Pancreas (tissue), 10 donors: ENCODE measurements around the gene MAP2K7. TPM values are rescaled to one million over a fixed set of nuclear protein-coding genes. Genes with fewer than 3 reads are reported as not detected.

Source experiments
- ATAC-seq, 4 donors: fragments of 200-7000 bp; cut with Tn5 transposase; one replicate each; pipeline versions ENCODE4 v1.8.0 to v1.9.1; 2020; ENCODE audit warnings: mild to moderate bottlenecking in 4 of 4, moderate library complexity in 4 of 4
- DNase-seq, 6 donors: peaks; one replicate each; pipeline ENCODE4 v3.0.0-alpha.2; 2020
- FAIRE-seq: peaks from 2 replicates; lab custom pipeline; 2012; peaks lifted over from hg19 to GRCh38; lab: Jason Lieb, UNC
- H3K27ac ChIP-seq, 4 donors: fragments of 200-600 bp; sonication (generic); 1 replicate in 3 of 4; 2 replicates in 1 of 4; pipeline versions ENCODE4 v1.5.0 to v1.8.0; 2020
- H3K27me3 ChIP-seq, 4 donors: fragments of 200-600 bp; one replicate each; pipeline ENCODE4 v1.8.0; 2021
- H3K36me3 ChIP-seq, 3 donors: fragments of 200-600 bp; sonication (generic) in 1 of 3; one replicate each; pipeline versions ENCODE4 v1.5.0 to v1.8.0; 2020 to 2021
- H3K4me1 ChIP-seq, 3 donors: fragments of 200-600 bp; one replicate each; pipeline ENCODE4 v1.8.0; 2021
- H3K4me3 ChIP-seq, 4 donors: fragments of 200-600 bp; sonication (generic) in 2 of 4; one replicate each; pipeline versions ENCODE4 v1.5.0 to v1.8.0; 2020 to 2021
- H3K9me3 ChIP-seq, 4 donors: fragments of 200-600 bp; one replicate each; pipeline ENCODE4 v1.8.0; 2021
- CTCF ChIP-seq, 4 donors: fragments of 200-600 bp; sonication (generic) in 3 of 4; IDR thresholded peaks; one replicate each; pipeline versions ENCODE4 v1.5.0 to v1.8.0; 2021; ENCODE audit warnings: antibody characterized with exemption in 4 of 4
- WGBS, 2 donors: extraction: QIAGEN DNeasy Blood & Tissue Kit; methylation state at CpG; one replicate each; pipeline ENCODE4 v1.1.7; 2013; 5-methylcytosine and 5-hydroxymethylcytosine counted together
- intact Hi-C, 3 donors: fragments of 100-400 bp; cut with DNase I; formaldehyde crosslinking; loops; one replicate each; pipeline versions ENCODE4 v1.11.1 to v1.14.2; 2022
- polyA plus RNA-seq, 2 donors: library from polyadenylated mRNA; stranded (reverse); fragments of 200-250 nt; gene quantifications; one replicate each; pipeline ENCODE4 v1.2.3, GENCODE V29; 2013
- total RNA-seq, 6 donors: library from RNA; stranded (reverse); fragmentation: NEBNext Ultra II Directional in 4 of 6; extraction: Animal tissue kit (Norgen Biotek cat#: 25700) in 4 of 6; gene quantifications; one replicate each; pipeline versions ENCODE4 v1.2.1 to v1.2.4, GENCODE V29; 2021 to 2023
- donor health status: healthy with polysubstance abuse.
- donor health status: DM: no; HTN: no; CAD: no; lungs with moderate emphysema.
- donor health status: DM: no; HTN: no; CAD: no.
- donor health status: control.
- donor health status: control.
- donor health status: Bipolar disorder and iron deficiency.
- donor health status: DM: yes; HTN: yes; CAD: no.
- donor health status: DM: no; HTN: no; CAD: no.
- donor health status: DM: no; HTN: no; CAD: no.
- donor health status: DM: yes; HTN: yes; CAD: no.

Gene MAP2K7
- total and polyA plus RNA-seq, 8 donors: 13.9 to 45.3 (median 16.9) TPM

GRCh38 chr19:7879111-7879807 is 24.4 kb upstream of the MAP2K7 start:
- no peak for FAIRE-seq
- TF ChIP-seq CTCF (IDR thresholded peaks at IDR 0.05): no peak
- Histone ChIP-seq H3K27me3 (no peaks in the 10 kb centered on the region), H3K4me1 (no peaks in the 10 kb centered on the region), H3K9me3 (no peaks in the 10 kb centered on the region), H3K27ac (no peak overlapping the region), H3K36me3 (no peaks in the 10 kb centered on the region), H3K4me3 (no peak overlapping the region)
- peak in 1 of 6 donors; percentile 41 for DNase-seq
- ATAC-seq: no peak
- WGBS, 2 donors: 68 to 70% methylated on average over 18 of the region's 18 CpGs
- intact Hi-C loops: no loop called here

- no peak for FAIRE-seq
- WGBS, 2 donors: 77 to 85% methylated on average over 19 of the region's 19 CpGs
- no peak for TF ChIP-seq CTCF (IDR thresholded peaks at IDR 0.05)
These were observed 23.8 kb upstream of the MAP2K7 start for GRCh38 chr19:7879836-7880235.

DNA sequence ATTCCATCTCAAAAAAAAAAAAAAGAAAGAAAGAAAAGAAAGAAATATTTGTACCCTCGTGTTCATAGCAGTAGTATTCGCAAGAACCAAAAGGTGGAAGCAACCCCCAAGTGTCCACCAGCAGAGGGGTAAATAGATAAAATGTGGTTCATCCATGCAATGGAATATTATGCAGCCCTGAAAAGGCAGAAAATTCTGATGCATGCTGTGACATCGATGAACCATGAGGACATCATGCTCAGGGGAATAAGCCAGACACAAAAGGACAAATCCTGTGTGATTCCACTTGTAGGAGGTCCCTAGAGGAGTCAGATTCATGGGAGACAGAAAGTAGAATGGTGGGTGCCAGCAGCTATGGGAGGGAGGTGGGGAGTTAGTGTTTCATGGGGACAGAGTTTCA is 21.8 kb upstream of the MAP2K7 start:
- Histone ChIP-seq H3K36me3 (no peaks in the 10 kb centered on the region), H3K4me1 (no peaks in the 10 kb centered on the region), H3K4me3 (no peak overlapping the region), H3K27me3 (no peaks in the 10 kb centered on the region), H3K27ac (no peak overlapping the region), H3K9me3 (no peaks in the 10 kb centered on the region)
- no peak for ATAC-seq
- intact Hi-C loops: no loop called here
- no peak for DNase-seq
- TF ChIP-seq CTCF (IDR thresholded peaks at IDR 0.05): no peak
- 83 to 87% methylated on average over 3 of the region's 3 CpGs for WGBS, 2 donors
- FAIRE-seq: no peak

More at GRCh38 chr19:7879836-7880235, 23.8 kb upstream of the MAP2K7 start:
- no peaks in the 10 kb centered on the region for H3K9me3 ChIP-seq
- H3K4me1 ChIP-seq: no peaks in the 10 kb centered on the region
- intact Hi-C loops: no loop called here
- no peaks in the 10 kb centered on the region for H3K27me3 ChIP-seq
- no peak for ATAC-seq
- no peak overlapping the region for H3K27ac ChIP-seq
- no peaks in the 10 kb centered on the region for H3K36me3 ChIP-seq
- no peak for DNase-seq
- no peak overlapping the region for H3K4me3 ChIP-seq

DNA sequence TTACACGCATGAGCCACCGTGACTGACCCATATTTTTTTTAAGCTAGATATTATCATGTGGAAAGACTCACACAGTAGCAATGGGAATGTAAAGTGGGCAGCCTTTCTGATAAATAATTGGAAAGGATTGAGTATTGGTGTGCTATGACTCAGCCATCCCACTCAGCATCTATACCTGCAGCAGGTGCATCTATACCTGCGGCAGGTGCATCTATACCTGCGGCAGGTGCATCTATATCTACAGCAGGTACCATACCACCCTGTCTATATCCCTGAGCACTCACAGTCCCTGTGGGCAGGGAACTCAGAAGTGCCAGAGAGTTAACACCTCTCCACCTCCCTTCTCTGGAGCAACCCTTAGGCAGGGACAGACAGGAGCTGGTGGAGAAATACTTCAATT is 20.6 kb upstream of the MAP2K7 start:
- TF ChIP-seq CTCF (IDR thresholded peaks at IDR 0.05): no peak
- DNase-seq (no peak), FAIRE-seq (no peak), ATAC-seq (no peak)
- H3K4me3 ChIP-seq: no peak overlapping the region
- 75 to 84% methylated on average over 4 of the region's 4 CpGs for WGBS, 2 donors
- H3K27ac ChIP-seq: no peak overlapping the region
- no peaks in the 10 kb centered on the region for H3K27me3 ChIP-seq
- no peaks in the 10 kb centered on the region for H3K36me3 ChIP-seq
- intact Hi-C loops: no loop called here
- no peaks in the 10 kb centered on the region for H3K9me3 ChIP-seq
- no peaks in the 10 kb centered on the region for H3K4me1 ChIP-seq

DNA sequence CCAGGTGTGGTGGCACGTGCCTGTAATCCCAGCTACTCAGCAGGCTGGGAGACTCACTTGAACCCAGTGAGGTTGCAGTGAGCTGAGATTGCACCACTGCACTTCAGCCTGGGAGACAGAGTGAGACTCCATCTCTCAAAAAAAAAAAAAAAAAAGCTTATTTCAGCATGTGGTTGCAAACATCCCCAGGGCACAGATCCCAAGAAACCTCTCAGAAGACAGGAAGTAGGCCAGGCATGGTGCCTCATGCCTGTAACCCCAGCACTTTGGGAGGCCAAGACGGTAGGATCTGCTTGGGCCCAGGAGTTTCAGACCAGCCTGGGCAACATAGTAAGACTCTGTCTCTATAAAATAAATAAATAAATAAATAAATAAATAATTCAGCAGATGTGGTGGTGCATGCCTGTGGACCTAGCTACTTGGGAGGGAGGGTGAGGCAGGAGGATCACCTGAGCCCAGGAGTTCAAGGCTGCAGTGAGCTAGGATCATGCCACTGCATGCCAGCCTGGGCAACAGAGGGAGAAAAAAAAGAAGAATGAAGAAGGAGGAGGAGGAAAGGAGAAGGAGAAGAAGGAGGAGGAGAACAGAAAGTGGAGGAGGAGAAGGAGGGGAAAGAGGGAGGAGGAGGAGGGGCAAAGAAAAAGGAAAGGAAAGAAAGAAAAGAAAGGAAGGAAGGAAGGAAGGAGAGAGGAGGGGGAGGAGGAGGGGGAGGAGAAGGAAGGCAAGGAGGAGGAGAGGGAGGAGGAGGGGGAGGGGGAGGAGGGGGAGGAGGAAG is 19.7 kb upstream of the MAP2K7 start:
- no peak for DNase-seq
- Histone ChIP-seq H3K27me3 (no peaks in the 10 kb centered on the region), H3K9me3 (no peaks in the 10 kb centered on the region), H3K36me3 (no peaks in the 10 kb centered on the region), H3K27ac (no peak overlapping the region), H3K4me3 (no peak overlapping the region), H3K4me1 (no peaks in the 10 kb centered on the region)
- no peak for FAIRE-seq
- intact Hi-C loops: no loop called here
- no peak for TF ChIP-seq CTCF (IDR thresholded peaks at IDR 0.05)
- ATAC-seq: no peak
- WGBS, 2 donors: 80 to 91% methylated on average over 2 of the region's 2 CpGs
